ENCODE results near the gene SLC25A14. TPM values are rescaled to one million over a fixed set of nuclear protein-coding genes. Genes with fewer than 3 reads are reported as not detected.

SLC25A14 gene
- total and polyA plus RNA-seq, 3 donors from 2014 or later: 15.2 to 19.2 (median 16.8) TPM

GRCh38 chrX:130299279-130300009 lies 40.3 kb upstream of the SLC25A14 start:
- H3K4me1 ChIP-seq: no peaks in the 10 kb centered on the region
- intact Hi-C loops (cut with DNase I; ENCODE audit: low total_unique reads): no loop called here

GRCh38 chrX:130300010-130300282 lies 39.8 kb upstream of the SLC25A14 start:
- TF ChIP-seq CTCF (IDR thresholded peaks at IDR 0.05) (no peak), POLR2A (IDR thresholded peaks at IDR 0.05) (no peak)
- DNase-seq: no peak
- Histone ChIP-seq H3K4me3 (no peak overlapping the region), H3K4me1 (no peaks in the 10 kb centered on the region), H3K36me3 (ENCODE audit: low read depth, missing control alignments) (no peaks in the 10 kb centered on the region), H3K27ac (no peak overlapping the region), H3K27me3 (no peaks in the 10 kb centered on the region), H3K9me3 (no peaks in the 10 kb centered on the region)
- 20 to 76% methylated on average over 1 to 2 of the region's 2 CpGs for WGBS, 2 donors
- intact Hi-C loops (cut with DNase I; ENCODE audit: low total_unique reads): no loop called here

More at GRCh38 chrX:130299279-130300009, 40.3 kb upstream of the SLC25A14 start:
- Histone ChIP-seq H3K9me3 (no peaks in the 10 kb centered on the region), H3K27me3 (no peaks in the 10 kb centered on the region), H3K27ac (no peak overlapping the region), H3K4me3 (no peak overlapping the region), H3K36me3 (ENCODE audit: low read depth, missing control alignments) (no peaks in the 10 kb centered on the region)
- WGBS, 2 donors: 60 to 77% methylated on average over 1 to 5 of the region's 19 CpGs
- TF ChIP-seq POLR2A (IDR thresholded peaks at IDR 0.05): no peak
- TF ChIP-seq CTCF (IDR thresholded peaks at IDR 0.05): no peak
- DNase-seq: peak; percentile 18

GRCh38 chrX:130301405-130301804 lies 38.3 kb upstream of the SLC25A14 start:
- Histone ChIP-seq H3K9me3 (no peaks in the 10 kb centered on the region), H3K36me3 (ENCODE audit: low read depth, missing control alignments) (no peaks in the 10 kb centered on the region), H3K27ac (no peak overlapping the region), H3K4me3 (no peak overlapping the region), H3K4me1 (no peaks in the 10 kb centered on the region), H3K27me3 (no peaks in the 10 kb centered on the region)
- intact Hi-C loops (cut with DNase I; ENCODE audit: low total_unique reads): no loop called here
- no peak for TF ChIP-seq POLR2A (IDR thresholded peaks at IDR 0.05)
- no peak for TF ChIP-seq CTCF (IDR thresholded peaks at IDR 0.05)
- WGBS, 2 donors: 71 to 100% methylated on average over 1 of the region's 1 CpG
- no peak for DNase-seq

GRCh38 chrX:130301977-130302376 lies 37.7 kb upstream of the SLC25A14 start:
- Histone ChIP-seq H3K4me3 (no peak overlapping the region), H3K9me3 (no peaks in the 10 kb centered on the region), H3K27ac (no peak overlapping the region), H3K36me3 (ENCODE audit: low read depth, missing control alignments) (no peaks in the 10 kb centered on the region), H3K27me3 (no peaks in the 10 kb centered on the region), H3K4me1 (no peaks in the 10 kb centered on the region)
- intact Hi-C loops (cut with DNase I; ENCODE audit: low total_unique reads): no loop called here
- no peak for DNase-seq
- WGBS, 2 donors: 63 to 100% methylated on average over 1 of the region's 1 CpG
- TF ChIP-seq POLR2A (IDR thresholded peaks at IDR 0.05): no peak
- no peak for TF ChIP-seq CTCF (IDR thresholded peaks at IDR 0.05)

Measured in testis (tissue), 3 donors.